Subcutaneous adipose tissue (tissue), 4 donors: ENCODE measurements around the gene NFS1. TPM values are rescaled to one million over a fixed set of nuclear protein-coding genes. Genes with fewer than 3 reads are reported as not detected.

Source experiments
- total RNA-seq, 4 donors: library from RNA; depleted of rRNA; stranded (reverse); fragments of >200 nt; gene quantifications; one replicate each; pipeline ENCODE4 v1.1.0, GENCODE V29; 2016
- TF ChIP-seq, protein P1 (sequence below): fragments of 450-650 bp; IDR thresholded peaks from one replicate; pipeline ENCODE4 v1.5.1; 2016; ENCODE audit warnings: low read depth, mild to moderate bottlenecking, control low read depth, antibody characterized with exemption, moderate library complexity

NFS1 gene
- total RNA-seq, 4 donors from 2014 or later: 17.4 to 34.7 (median 24.3) TPM

DNA sequence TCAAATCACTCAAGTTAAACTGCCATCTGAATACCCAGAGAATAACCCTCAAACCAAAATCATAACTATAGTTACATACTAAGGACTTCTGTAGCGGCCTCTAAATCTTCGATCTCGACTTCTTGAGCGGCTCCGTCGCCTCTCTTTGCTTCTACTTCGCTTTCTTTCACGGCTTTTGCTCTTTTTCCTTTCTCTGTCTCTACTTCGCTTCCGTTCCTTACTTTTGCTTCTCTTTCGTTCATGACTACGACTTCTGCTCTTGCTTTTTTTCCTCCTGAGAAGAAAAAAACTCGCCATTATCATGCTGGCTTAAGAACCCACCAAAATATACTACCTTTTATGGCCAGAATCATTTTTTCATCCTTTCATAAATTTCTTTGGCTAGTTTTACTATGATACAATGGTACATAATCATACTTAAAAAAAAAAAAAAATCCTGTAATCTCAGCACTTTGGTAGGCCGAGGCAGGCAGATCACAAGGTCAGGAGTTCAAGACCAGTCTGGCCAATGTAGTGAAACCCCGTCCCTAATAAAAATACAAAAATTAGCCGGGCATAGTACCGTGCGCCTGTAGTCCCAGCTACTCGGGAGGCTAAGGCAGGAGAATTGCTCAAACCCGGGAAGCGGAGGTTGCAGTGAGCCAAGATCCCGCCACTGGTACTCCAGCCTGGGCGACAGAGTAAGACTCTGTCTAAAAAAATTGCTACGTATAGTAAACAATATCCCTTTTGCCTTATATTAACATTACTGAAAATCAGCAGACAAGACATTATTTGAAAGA, 32.9 kb upstream of the NFS1 start:
- TF ChIP-seq, protein P1, sequence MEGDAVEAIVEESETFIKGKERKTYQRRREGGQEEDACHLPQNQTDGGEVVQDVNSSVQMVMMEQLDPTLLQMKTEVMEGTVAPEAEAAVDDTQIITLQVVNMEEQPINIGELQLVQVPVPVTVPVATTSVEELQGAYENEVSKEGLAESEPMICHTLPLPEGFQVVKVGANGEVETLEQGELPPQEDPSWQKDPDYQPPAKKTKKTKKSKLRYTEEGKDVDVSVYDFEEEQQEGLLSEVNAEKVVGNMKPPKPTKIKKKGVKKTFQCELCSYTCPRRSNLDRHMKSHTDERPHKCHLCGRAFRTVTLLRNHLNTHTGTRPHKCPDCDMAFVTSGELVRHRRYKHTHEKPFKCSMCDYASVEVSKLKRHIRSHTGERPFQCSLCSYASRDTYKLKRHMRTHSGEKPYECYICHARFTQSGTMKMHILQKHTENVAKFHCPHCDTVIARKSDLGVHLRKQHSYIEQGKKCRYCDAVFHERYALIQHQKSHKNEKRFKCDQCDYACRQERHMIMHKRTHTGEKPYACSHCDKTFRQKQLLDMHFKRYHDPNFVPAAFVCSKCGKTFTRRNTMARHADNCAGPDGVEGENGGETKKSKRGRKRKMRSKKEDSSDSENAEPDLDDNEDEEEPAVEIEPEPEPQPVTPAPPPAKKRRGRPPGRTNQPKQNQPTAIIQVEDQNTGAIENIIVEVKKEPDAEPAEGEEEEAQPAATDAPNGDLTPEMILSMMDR: no peak

GRCh38 chr20:35731469-35731788, 32.3 kb upstream of the NFS1 start:
- TF ChIP-seq, protein P1: no peak

DNA sequence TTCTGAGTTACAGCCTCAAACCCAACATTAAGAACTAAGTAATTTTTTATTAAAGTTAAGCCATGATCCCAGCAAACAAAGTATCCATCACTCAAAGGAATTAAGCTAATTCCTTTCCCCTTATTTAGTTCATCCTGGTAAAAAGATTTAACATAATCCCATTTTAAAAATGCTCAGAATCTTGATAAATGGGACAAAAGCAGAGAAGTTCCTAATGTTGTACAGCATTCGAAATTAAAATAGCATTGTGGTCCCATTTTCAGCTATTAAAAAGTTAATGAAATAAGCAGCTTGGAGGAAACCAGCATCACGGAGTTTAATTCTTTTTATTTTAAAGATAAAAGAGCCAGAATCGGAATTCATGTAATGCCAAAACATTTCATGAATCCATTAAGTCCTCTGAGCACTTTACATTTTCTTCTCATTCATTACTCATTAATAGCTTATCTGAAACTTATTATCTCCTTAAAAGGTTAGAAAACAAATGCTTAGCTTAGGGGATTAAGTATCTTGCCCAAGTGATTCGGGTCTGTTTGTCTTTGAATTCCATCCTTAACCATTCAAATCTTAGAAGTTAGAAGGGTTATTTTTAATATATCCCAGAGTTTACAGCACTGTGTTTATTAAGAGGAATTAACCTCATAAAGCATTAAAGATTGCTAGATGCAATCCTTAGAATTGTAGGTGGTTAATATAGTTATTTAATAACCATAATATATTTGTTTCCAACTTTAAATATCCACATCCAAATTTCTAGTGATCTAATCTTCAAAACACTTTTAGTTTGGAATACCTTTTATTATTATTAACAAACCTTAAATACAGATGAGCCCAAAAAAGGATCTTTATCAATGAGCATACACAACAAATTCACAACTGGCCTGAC, 31.7 kb upstream of the NFS1 start:
- TF ChIP-seq, protein P1: no peak

DNA sequence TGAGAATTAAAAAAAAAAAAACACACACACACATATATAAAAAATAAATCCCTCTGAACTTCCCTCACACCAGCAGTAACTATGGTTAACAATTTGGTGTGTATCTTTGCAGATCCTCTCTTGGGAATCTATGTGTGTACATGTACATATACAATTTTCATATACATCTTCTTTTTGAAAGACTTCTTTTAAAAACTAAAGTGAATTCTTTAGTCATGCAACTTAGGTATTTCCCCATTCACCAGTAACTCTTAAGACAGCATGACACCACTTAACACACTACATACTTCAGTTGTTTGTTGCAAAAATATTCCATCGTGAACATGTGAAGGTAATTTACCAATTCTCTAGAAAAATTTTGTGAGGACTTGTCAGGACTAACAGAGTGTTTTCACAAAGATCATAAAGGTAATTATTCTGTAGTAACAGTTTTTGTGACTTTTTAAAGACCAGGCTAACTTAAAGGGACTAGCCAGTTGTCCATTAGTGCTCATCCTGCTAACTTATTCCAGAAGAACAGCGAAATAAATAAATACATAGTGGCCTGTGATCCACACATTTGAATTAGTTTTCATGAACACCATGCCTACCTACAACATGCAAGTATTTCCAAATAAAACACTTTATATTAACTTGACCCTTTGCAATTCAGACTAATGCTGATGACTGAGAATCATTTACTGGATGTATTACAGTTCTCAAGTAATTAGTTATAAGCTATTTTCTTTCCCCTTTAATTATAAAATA, 30.9 kb upstream of the NFS1 start:
- TF ChIP-seq, protein P1: no peak

- TF ChIP-seq, protein P1: no peak
Observed at GRCh38 chr20:35729283-35729807, 30.2 kb upstream of the NFS1 start.

- TF ChIP-seq, protein P1: no peak
Observed at GRCh38 chr20:35726842-35727711, 27.9 kb upstream of the NFS1 start.
